D721Med (cell line): ENCODE results near the gene FNDC1.
A peak's percentile ranks its signal among the peaks of the same experiment; 100 is the strongest.

ENCODE experiments used
- DNase-seq: peaks from one replicate; pipeline ENCODE4 v3.0.0; 2011; ENCODE audit warnings: low spot score; ENCODE audit not compliant: insufficient read length
- FAIRE-seq: peaks from 2 replicates; lab custom pipeline; 2011; peaks lifted over from hg19 to GRCh38; lab: Jason Lieb, UNC
- CTCF ChIP-seq: IDR thresholded peaks from 2 replicates; pipeline ENCODE4 v1.5.1; 2012; ENCODE audit warnings: mild to moderate bottlenecking, control low read depth; ENCODE audit not compliant: insufficient read depth; ENCODE audit errors: missing control alignments

FNDC1 gene

GRCh38 chr6:159156089-159156488 is 13.1 kb upstream of the FNDC1 start:
- DNase-seq = no peak
- FAIRE-seq = no peak
- no peak for TF ChIP-seq CTCF

- FAIRE-seq = no peak
- no peak for TF ChIP-seq CTCF
- DNase-seq = no peak
These were observed 11.8 kb upstream of the FNDC1 start for GRCh38 chr6:159157431-159157830.

GRCh38 chr6:159161839-159162238 is 7.4 kb upstream of the FNDC1 start:
- DNase-seq (no peak), FAIRE-seq (no peak)
- no peak for TF ChIP-seq CTCF

- FAIRE-seq = no peak
- TF ChIP-seq CTCF = no peak
- DNase-seq = no peak
These were observed 5.3 kb upstream of the FNDC1 start for GRCh38 chr6:159163901-159164370.

GRCh38 chr6:159168536-159169192 is 536 bp upstream of the FNDC1 start:
- FAIRE-seq (no peak), DNase-seq (peak; percentile 72)
- no peak for TF ChIP-seq CTCF

- FAIRE-seq = no peak
- TF ChIP-seq CTCF = no peak
These were observed 545 bp downstream of the FNDC1 start for GRCh38 chr6:159169557-159170332.

GRCh38 chr6:159170333-159170672 is 1.1 kb downstream of the FNDC1 start:
- DNase-seq (no peak), FAIRE-seq (no peak)
- TF ChIP-seq CTCF = no peak

More at GRCh38 chr6:159169557-159170332, 545 bp downstream of the FNDC1 start:
- DNase-seq = peak; percentile 49
